Measurements from ENCODE around the gene FOXL3.
"Not testable (repeated sequence)": the region's sequence is repeated elsewhere in the genome, so short reads cannot be mapped to it uniquely, and the experiment has no call there.

DNA sequence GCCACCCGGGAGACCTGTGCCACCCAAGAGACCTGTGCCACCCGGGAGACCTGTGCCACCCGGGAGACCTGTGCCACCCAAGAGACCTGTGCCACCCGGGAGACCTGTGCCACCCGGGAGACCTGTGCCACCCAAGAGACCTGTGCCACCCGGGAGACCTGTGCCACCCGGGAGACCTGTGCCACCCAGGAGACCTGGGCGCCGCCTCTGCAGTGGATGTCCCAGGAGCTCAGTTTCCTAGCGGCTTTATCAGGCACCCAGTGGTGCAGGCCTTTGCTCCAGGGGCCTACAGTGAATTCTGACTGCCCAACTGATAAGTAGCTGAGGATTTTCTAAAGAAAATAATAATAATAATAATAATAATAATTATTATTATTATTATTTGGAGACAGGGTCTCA lies 46.4 kb upstream of the FOXL3 start:
- TF ChIP-seq, protein P1, sequence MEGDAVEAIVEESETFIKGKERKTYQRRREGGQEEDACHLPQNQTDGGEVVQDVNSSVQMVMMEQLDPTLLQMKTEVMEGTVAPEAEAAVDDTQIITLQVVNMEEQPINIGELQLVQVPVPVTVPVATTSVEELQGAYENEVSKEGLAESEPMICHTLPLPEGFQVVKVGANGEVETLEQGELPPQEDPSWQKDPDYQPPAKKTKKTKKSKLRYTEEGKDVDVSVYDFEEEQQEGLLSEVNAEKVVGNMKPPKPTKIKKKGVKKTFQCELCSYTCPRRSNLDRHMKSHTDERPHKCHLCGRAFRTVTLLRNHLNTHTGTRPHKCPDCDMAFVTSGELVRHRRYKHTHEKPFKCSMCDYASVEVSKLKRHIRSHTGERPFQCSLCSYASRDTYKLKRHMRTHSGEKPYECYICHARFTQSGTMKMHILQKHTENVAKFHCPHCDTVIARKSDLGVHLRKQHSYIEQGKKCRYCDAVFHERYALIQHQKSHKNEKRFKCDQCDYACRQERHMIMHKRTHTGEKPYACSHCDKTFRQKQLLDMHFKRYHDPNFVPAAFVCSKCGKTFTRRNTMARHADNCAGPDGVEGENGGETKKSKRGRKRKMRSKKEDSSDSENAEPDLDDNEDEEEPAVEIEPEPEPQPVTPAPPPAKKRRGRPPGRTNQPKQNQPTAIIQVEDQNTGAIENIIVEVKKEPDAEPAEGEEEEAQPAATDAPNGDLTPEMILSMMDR (IDR thresholded peaks at IDR 0.05; ENCODE audit: low read depth, low read length), result not testable (repeated sequence)
- TF ChIP-seq EZH2phosphoT487 (IDR thresholded peaks at IDR 0.05; ENCODE audit: low read depth), result not testable (repeated sequence)
